HepG2 (cell line): ENCODE measurements around the gene CA11. TPM values are rescaled to one million over a fixed set of nuclear protein-coding genes. Genes with fewer than 3 reads are reported as not detected.
A peak's percentile ranks its signal among the peaks of the same experiment; 100 is the strongest.

Experiments used
- ATAD3A ChIP-seq: sonication (generic); formaldehyde crosslinking; IDR thresholded peaks from 2 replicates; pipeline ENCODE4 v1.4.0; 2020; ENCODE audit warnings: missing genetic modification reagents
- FLYWCH1 ChIP-seq: sonication (generic); formaldehyde crosslinking; IDR thresholded peaks from 2 replicates; pipeline ENCODE4 v1.8.1; 2023; ENCODE audit warnings: mild to moderate bottlenecking, missing genetic modification reagents
- KLF12 ChIP-seq: sonication (generic); formaldehyde crosslinking; IDR thresholded peaks from 2 replicates; pipeline ENCODE4 v1.4.0; 2020; ENCODE audit warnings: missing genetic modification reagents, borderline replicate concordance
- MXD4 ChIP-seq: IDR thresholded peaks from 2 replicates; pipeline ENCODE4 v1.6.1; 2016; ENCODE audit warnings: mild to moderate bottlenecking, missing biosample characterization, missing genetic modification reagents
- NCOR1 ChIP-seq: fragments of 200-600 bp; sonication (generic); IDR thresholded peaks from 2 replicates; pipeline ENCODE4 v1.7.0; 2017; ENCODE audit warnings: antibody characterized with exemption, low read length, borderline replicate concordance
- NFKB2 ChIP-seq: sonication (generic); formaldehyde crosslinking; IDR thresholded peaks from 2 replicates; pipeline ENCODE4 v1.4.0; 2020; ENCODE audit warnings: missing genetic modification reagents, borderline replicate concordance
- SATB2 ChIP-seq: sonication (generic); formaldehyde crosslinking; IDR thresholded peaks from 2 replicates; pipeline ENCODE4 v1.5.0; 2020; ENCODE audit warnings: missing genetic modification reagents
- SMC3 ChIP-seq: IDR thresholded peaks from 2 replicates; pipeline ENCODE4 v1.6.1; 2011; ENCODE audit warnings: low read length, improper control_type of control experiment
- TEAD3 ChIP-seq: optimal IDR thresholded peaks from 2 replicates; pipeline ENCODE3; 2016; ENCODE audit warnings: borderline replicate concordance
- ZBTB1 ChIP-seq: sonication (generic); formaldehyde crosslinking; IDR thresholded peaks from 2 replicates; pipeline ENCODE4 v1.4.0; 2020; ENCODE audit warnings: missing genetic modification reagents, borderline replicate concordance
- ZNF12 ChIP-seq: sonication (generic); formaldehyde crosslinking; IDR thresholded peaks from 2 replicates; pipeline ENCODE4 v1.5.0; 2020; ENCODE audit warnings: missing genetic modification reagents
- ZNF589 ChIP-seq: sonication (generic); formaldehyde crosslinking; conservative IDR thresholded peaks from 2 replicates; pipeline ENCODE4 v1.8.0; 2022; ENCODE audit warnings: mild to moderate bottlenecking, moderate library complexity, missing genetic modification reagents
- ZNF616 ChIP-seq: sonication (generic); formaldehyde crosslinking; IDR thresholded peaks from 2 replicates; pipeline ENCODE4 v1.5.0; 2020; ENCODE audit warnings: low read depth, mild to moderate bottlenecking, missing genetic modification reagents
- ZNF773 ChIP-seq: sonication (generic); formaldehyde crosslinking; IDR thresholded peaks from 2 replicates; pipeline ENCODE4 v1.4.0; 2020; ENCODE audit warnings: missing genetic modification reagents, borderline replicate concordance
- polyA plus RNA-seq, 8 experiments: library from polyadenylated mRNA; depleted of rRNA in 3 of 8; stranded (reverse) in 7 of 8; unstranded in 1 of 8; fragments of >200 nt; fragmentation: Illumina TruSeq in 4 of 8; extraction: Trizol in 4 of 8; gene quantifications; 2 replicates each; pipeline versions ENCODE4 v1.2.1 to v1.2.3, GENCODE V29; 2011 to 2016; ENCODE audit warnings: low read depth in 4 of 8, missing spikeins in 1 of 8, mixed read lengths in 1 of 8; ENCODE audit not compliant: insufficient read depth in 1 of 8
- total RNA-seq, 5 experiments: library from RNA; depleted of rRNA; stranded (reverse); fragments of >200 nt; fragmentation: Illumina TruSeq; extraction: Trizol; gene quantifications; 2 replicates each; pipeline ENCODE4 v1.2.3, GENCODE V29; 2016; ENCODE audit warnings: low read depth in 1 of 5
- TF ChIP-seq, protein P1 (sequence below): sonication (generic); formaldehyde crosslinking; IDR thresholded peaks from 2 replicates; pipeline ENCODE4 v1.8.1; 2023; ENCODE audit warnings: mild to moderate bottlenecking, moderate library complexity, missing genetic modification reagents
- TF ChIP-seq, protein P2 (sequence below): sonication (generic); formaldehyde crosslinking; IDR thresholded peaks from 2 replicates; pipeline ENCODE4 v1.4.0; 2020; ENCODE audit warnings: missing genetic modification reagents
- TF ChIP-seq, protein P3 (sequence below): sonication (generic); formaldehyde crosslinking; IDR thresholded peaks from 2 replicates; pipeline ENCODE4 v1.5.1; 2020; ENCODE audit warnings: missing genetic modification reagents, mild to moderate bottlenecking, borderline replicate concordance
- TF ChIP-seq, protein P4 (sequence below): sonication (generic); formaldehyde crosslinking; conservative IDR thresholded peaks from 2 replicates; pipeline ENCODE4 v1.4.0; 2020; ENCODE audit warnings: missing genetic modification reagents
- TF ChIP-seq, protein P5 (sequence below): sonication (generic); formaldehyde crosslinking; IDR thresholded peaks from 2 replicates; pipeline ENCODE4 v1.5.0; 2020; ENCODE audit warnings: mild to moderate bottlenecking, missing genetic modification reagents, moderate library complexity

The CA11 gene
- total and polyA plus RNA-seq, 2 of the 13 experiments (the other 11 are each of a cell fraction or from before 2014, with no cell fraction given), result 0.41 to 0.58 TPM

DNA sequence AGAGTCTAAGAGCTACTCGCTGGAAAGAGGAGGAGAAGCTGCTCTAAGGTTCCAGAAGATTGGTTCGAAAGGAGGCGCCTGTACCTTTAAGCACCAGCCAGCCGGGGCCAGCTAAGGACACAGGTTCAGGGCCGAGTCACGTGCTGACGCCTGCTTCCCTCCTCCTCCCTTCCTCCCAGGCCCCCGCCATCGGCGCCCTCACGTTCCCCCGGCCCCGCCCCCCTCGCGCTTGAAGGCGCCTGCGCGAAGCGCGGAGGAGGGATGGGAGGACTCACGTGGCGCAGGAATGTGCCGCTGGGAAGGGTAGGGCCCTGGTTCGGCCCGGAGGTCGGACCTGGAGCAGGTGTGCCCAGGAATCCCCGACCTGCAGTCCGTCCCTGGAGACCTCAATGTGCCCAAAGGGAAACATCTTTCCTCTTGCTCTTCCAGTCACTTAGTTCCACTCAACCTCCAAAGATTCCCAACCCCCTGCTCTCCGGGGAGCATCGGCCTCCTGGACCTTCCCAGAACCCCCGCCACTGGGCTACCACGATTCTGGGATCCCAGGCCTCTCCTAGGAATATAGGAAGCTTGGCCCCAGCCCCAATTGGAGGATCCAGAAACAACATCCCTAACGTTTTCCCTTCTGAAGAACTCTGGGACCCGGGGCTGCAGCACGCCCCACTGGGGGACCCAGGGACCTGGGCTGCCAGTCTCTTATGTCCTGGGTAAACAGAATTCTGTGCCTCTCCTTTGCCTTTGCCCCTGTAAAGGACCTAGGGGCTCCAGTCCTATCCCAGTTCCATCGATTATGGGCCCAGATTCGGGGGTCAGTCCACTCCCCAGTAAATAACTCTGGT, 11.3 kb downstream of the CA11 start (continued):
- TF ChIP-seq ZNF616 (CRISPR knock-in tag) (peak; percentile 86; the same call in 1 of the 2 replicates), ZNF12 (CRISPR knock-in tag) (0 out of 2 replicates have a peak, but pooled peaks have one; percentile 30), ZNF589 (CRISPR knock-in tag) (no peak; the same call in 1 of the 2 replicates), ATAD3A (CRISPR knock-in tag) (no peak), SATB2 (no peak), NFKB2 (CRISPR knock-in tag) (peak; percentile 90; the same call in 1 of the 2 replicates), ZBTB1 (CRISPR knock-in tag) (no peak), ZNF773 (CRISPR knock-in tag) (no peak), KLF12 (CRISPR knock-in tag) (0 out of 2 replicates have a peak, but pooled peaks have one; percentile 8), FLYWCH1 (CRISPR knock-in tag) (no peak), SMC3 (no peak), NCOR1 (peak; percentile 74; the same call in 1 of the 2 replicates), MXD4 (CRISPR knock-in tag) (0 out of 2 replicates have a peak, but pooled peaks have one; percentile 30), TEAD3 (peak; percentile 98)
- TF ChIP-seq, protein P1, sequence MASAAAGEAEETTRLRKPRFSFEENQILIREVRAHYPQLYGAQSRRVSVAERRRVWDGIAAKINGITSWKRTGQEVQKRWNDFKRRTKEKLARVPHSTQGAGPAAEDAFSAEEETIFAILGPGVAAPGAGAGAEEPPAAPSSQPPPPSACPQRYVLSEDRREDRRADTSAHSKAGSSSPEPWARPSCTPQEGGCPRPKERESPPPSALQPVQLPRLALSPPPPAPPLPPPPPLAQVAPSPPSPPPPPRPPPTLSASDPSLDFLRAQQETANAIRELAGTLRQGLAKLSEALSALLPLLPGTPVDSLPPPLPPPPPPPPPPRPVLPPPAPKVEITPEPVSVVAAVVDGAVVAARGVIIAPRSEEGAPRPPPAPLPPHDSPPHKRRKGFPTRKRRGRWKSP, result no peak
- TF ChIP-seq, protein P2, sequence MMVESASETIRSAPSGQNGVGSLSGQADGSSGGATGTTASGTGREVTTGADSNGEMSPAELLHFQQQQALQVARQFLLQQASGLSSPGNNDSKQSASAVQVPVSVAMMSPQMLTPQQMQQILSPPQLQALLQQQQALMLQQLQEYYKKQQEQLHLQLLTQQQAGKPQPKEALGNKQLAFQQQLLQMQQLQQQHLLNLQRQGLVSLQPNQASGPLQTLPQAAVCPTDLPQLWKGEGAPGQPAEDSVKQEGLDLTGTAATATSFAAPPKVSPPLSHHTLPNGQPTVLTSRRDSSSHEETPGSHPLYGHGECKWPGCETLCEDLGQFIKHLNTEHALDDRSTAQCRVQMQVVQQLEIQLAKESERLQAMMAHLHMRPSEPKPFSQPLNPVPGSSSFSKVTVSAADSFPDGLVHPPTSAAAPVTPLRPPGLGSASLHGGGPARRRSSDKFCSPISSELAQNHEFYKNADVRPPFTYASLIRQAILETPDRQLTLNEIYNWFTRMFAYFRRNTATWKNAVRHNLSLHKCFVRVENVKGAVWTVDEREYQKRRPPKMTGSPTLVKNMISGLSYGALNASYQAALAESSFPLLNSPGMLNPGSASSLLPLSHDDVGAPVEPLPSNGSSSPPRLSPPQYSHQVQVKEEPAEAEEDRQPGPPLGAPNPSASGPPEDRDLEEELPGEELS (CRISPR knock-in tag), result peak; percentile 68
- TF ChIP-seq, protein P3, sequence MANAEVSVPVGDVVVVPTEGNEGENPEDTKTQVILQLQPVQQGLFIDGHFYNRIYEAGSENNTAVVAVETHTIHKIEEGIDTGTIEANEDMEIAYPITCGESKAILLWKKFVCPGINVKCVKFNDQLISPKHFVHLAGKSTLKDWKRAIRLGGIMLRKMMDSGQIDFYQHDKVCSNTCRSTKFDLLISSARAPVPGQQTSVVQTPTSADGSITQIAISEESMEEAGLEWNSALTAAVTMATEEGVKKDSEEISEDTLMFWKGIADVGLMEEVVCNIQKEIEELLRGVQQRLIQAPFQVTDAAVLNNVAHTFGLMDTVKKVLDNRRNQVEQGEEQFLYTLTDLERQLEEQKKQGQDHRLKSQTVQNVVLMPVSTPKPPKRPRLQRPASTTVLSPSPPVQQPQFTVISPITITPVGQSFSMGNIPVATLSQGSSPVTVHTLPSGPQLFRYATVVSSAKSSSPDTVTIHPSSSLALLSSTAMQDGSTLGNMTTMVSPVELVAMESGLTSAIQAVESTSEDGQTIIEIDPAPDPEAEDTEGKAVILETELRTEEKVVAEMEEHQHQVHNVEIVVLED (CRISPR knock-in tag), result peak; percentile 78
- TF ChIP-seq, protein P4, sequence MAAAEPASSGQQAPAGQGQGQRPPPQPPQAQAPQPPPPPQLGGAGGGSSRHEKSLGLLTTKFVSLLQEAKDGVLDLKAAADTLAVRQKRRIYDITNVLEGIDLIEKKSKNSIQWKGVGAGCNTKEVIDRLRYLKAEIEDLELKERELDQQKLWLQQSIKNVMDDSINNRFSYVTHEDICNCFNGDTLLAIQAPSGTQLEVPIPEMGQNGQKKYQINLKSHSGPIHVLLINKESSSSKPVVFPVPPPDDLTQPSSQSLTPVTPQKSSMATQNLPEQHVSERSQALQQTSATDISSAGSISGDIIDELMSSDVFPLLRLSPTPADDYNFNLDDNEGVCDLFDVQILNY (CRISPR knock-in tag), result peak; percentile 57; the same call in 1 of the 2 replicates
- TF ChIP-seq, protein P5, sequence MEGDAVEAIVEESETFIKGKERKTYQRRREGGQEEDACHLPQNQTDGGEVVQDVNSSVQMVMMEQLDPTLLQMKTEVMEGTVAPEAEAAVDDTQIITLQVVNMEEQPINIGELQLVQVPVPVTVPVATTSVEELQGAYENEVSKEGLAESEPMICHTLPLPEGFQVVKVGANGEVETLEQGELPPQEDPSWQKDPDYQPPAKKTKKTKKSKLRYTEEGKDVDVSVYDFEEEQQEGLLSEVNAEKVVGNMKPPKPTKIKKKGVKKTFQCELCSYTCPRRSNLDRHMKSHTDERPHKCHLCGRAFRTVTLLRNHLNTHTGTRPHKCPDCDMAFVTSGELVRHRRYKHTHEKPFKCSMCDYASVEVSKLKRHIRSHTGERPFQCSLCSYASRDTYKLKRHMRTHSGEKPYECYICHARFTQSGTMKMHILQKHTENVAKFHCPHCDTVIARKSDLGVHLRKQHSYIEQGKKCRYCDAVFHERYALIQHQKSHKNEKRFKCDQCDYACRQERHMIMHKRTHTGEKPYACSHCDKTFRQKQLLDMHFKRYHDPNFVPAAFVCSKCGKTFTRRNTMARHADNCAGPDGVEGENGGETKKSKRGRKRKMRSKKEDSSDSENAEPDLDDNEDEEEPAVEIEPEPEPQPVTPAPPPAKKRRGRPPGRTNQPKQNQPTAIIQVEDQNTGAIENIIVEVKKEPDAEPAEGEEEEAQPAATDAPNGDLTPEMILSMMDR, result peak; percentile 8; the same call in 1 of the 2 replicates
